Hepatocyte (in vitro differentiated cells): Measurements from ENCODE around the gene FA2H.

Experiments
- CTCF ChIP-seq: fragments of 200-600 bp; sonication (generic); IDR thresholded peaks from 2 replicates; pipeline ENCODE4 v1.5.1; 2016; ENCODE audit warnings: antibody characterized with exemption, mild to moderate bottlenecking; ENCODE audit not compliant: poor library complexity
- EZH2 ChIP-seq: fragments of 200-600 bp; sonication (generic); IDR thresholded peaks from 2 replicates; pipeline ENCODE4 v1.6.1; 2016; ENCODE audit warnings: antibody characterized with exemption, mild to moderate bottlenecking, borderline replicate concordance

DNA sequence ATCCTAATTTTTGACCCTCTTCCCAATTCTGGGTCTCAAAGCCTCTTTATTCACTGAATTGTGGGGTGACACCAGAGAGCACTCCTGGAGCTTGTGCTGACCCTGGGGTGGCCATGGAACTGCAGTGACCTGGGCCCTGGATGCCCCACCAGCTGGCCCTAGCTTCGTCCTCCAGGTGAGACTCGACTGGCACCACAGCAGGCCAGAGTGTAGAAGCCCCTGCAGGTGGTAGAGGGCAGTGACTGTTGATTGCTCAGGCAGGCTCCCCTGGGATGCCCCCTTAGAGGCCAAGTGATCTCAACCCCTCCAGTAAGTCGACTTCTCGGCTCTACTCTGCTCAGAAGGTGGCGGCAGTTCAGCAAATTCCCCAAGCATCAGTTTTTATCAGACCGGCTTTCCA lies 6.4 kb downstream of the FA2H start:
- no peak for TF ChIP-seq CTCF
- no peak for TF ChIP-seq EZH2
